SIG-M5 (cell line): ENCODE results near the gene ARFGAP3.

Experiments
- DNase-seq: peaks from one replicate; lab custom pipeline; 2025; lab: John Stamatoyannopoulos, UW

Gene ARFGAP3, protein sequence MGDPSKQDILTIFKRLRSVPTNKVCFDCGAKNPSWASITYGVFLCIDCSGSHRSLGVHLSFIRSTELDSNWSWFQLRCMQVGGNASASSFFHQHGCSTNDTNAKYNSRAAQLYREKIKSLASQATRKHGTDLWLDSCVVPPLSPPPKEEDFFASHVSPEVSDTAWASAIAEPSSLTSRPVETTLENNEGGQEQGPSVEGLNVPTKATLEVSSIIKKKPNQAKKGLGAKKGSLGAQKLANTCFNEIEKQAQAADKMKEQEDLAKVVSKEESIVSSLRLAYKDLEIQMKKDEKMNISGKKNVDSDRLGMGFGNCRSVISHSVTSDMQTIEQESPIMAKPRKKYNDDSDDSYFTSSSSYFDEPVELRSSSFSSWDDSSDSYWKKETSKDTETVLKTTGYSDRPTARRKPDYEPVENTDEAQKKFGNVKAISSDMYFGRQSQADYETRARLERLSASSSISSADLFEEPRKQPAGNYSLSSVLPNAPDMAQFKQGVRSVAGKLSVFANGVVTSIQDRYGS

DNA sequence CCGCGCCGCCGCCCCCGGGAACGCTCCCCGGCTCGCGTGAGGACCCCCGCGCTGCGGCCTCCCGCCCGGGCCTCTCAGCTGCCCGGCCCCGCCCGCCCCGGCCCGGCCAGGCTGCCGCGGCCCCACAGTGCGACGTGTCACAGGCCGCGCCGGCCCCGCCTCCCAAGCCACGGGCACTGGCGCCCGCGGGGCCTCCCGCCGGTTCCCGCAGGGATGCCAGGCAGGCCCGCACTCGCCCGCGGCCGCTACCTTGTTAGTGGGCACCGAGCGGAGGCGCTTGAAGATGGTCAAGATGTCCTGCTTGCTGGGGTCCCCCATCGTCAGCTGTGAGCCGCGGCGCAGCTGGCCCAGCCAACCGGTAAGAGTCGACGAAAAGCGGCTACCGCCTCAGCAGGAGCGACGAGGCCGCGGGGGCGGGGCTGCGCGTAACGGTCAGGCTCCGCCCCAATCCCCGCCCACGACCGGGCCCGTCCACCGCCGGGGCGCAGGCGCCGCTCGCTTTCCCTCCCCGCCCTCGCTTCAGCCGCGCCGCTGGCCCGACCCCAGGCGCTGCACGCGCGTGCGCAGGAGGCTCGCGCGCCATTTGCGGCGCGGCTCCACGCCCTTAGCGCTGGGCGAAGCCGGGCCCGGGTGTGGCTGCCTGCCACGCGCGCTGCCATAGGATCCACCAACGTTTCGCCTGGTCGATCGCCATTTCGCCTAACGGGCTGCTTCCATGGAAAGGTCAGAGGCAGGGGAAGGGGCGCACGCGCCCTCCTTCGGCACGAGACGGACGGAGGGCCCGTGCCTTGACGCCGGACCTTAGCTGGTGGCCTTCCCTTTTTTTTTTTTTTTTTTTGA lies at the start of gene ARFGAP3:
ARFGAP3 (minus strand) TSS at position 409 of the 840 bp plus-strand sequence; CDS start at position 318, 91 bp downstream.
- DNase-seq = peak; percentile 33

DNA sequence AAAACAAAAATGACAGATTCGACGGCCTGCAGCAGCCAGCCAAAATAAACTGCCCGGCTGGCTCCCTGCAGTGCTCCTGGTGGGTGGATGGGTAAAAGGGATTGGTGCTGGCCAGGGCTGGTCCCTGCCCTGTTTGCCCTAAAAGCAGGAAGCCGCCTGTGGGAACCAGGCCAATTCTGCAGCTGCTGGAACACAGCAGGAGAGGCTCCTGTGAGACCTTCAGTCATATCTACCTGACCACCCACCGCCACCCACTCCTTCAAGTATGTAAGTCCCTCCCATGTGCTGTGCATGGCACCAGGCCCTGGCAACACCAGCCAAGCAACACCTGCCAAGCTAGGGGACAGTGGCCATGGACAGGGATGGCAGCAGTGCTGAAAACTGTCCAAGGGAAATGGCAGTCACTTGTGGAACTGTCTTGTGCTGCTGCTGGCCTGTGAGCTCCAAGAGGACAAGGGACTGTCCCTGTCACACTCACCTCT lies 48.7 kb upstream of the ARFGAP3 start:
- no peak for DNase-seq

DNA sequence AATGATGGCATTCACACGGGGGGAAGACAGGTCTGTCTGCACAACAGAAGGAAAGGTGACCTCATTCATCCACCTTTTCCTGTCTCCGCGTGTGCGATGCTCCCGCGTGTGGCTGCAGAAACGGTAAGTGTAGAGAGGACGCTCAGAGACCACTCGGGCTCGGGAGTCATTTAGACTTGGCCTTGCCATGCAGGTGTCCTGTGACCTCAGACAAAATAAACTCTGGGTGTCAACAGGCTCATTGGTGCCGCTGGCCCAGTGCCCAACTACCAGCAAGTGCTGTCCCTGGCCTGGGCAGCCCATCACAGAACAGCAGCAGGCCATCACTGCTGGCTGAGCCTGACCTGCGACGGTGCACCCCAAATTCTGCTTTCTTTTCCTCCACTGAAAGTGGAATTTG lies 48.1 kb upstream of the ARFGAP3 start:
- no peak for DNase-seq

DNA sequence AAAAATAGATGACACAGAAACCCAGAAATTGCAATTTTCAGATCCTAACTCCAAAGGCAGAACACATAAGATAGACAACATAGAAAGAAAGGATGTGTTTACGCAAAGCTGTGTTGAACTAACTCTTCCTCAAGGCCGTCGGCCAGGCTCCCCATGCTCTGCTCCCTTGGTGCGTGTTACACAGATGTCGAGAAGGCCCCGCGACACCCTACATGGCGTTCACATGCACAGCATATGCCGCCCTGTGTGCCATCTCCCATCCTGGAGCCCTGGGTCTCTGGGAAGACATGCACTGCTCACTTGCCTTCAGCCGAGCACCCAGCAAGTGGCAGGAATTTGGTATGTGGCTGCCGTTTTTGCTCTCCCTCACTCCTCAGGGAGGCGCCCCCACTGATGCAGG lies 47.0 kb upstream of the ARFGAP3 start:
- no peak for DNase-seq

DNA sequence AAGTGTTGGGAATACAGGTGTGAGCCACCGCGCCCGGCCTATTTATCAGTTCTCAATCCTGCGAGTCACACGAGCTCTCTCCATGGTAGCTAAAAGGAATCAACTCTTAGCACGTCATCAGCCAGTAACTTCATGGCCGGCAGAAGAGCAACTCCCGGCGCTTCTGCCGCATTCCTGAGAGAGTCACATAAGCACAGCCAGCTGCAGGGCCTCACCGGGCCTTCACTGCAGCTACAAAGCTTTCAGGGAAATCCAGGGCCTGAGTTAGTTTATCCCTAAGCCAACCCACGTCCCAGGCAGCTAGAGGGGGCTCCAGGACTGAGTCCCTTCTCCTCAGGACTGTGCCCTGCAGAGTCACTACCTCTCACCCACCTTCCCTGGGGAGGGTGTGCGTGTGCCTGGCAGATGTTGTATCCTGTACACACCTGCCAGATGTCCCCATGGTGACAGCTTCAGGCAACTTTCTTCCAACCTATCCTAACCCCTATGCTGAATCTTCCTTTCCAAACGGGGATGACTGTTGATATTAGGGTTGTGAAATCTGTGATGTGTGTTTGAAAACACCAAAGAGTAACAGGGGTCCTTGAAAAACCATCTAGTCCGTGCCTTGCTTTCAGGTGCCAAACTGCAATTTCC lies 45.9 kb upstream of the ARFGAP3 start:
- DNase-seq = no peak

DNA sequence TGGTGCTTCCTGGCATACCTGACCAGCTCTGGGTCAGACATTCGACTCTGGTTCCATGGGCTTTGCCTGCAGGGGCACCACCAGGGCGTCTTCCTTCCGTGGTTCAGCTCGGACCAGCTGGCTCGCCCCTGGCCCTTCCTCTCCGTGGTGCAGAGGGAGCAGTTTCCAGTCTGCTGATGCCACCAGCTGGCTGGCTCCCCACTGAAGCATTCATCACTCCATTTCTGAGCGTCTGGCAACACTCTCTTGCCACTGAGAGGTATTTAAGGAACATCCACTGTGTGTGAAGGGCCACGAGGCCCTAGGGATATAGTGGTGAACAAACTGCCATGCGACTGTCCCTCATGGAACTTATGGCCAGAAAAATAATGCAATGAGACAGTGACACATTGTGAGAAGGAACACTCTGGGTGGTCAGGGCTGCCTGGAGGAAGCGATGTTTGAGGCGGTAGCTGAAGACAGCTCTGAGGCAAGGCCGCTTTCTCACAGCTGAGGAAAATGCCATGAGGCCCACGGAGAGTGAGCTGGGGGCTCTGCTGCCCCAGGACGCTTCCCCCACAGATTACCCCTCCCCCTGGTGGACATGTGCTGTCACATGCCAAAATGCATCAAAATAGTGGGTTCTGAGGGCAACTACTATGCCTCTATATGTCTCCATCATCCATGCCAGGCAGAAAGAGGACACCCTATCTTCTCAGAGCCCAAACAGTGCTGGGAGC lies 44.9 kb upstream of the ARFGAP3 start:
- DNase-seq = no peak

DNA sequence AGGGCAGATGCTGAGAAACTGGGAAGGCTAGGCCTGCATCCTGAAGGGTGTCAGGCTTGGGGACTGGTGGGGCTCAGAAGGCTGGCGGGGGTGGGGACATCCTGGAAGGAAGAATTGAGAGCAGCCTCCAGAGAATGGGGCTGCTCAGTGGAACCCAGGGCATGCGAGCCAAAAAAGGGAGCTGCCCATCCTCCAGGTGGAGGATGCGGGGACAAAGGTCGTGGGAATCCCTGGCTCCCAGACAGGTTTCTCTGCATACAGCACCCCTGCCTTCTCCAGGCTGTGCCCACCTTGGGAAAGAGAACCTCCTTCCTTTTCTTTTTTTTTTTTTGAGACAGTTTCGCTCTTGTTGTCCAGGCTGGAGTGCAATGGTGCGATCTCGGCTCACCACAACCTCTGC lies 40.9 kb upstream of the ARFGAP3 start:
- no peak for DNase-seq

DNA sequence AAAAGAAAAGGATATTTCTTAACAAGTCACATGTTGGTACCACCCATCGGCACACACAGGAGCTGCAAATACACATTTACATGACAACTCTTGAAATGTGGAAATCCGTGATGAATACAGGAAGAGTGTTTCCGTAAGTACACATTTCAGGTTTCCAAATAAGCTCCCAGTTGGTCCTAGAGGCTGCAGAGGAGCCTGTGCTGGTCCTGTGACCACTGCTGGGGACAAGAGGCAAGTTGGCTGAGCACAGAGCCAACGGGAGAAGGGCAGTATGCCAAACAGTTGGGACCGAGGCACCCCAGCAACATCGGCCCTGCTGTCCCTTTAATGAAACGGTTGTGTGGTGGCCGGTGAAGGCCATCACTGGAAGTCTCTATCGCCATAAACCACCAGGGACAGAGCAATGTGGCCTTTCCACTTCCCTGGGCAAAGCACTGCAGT lies 38.5 kb upstream of the ARFGAP3 start:
- DNase-seq = no peak

DNA sequence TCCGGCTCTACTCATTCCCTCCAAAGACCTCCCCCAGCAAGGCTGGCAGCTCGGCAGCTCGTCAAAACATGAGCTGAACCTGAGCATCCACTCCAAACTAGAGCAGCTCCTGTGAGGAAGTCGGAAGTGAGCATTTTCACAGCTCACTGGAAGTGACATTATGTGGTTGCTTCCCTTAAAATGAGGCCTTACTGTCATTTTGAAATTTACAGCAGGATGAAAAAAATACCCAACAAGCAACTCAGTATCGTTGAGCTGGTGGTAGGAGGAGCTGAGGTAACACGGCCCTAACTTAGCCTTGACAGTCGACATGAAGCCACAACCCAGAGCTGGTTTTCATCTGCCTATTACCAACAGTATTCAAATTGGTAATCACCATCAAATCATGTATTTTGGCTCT lies 38.0 kb upstream of the ARFGAP3 start:
- no peak for DNase-seq

DNA sequence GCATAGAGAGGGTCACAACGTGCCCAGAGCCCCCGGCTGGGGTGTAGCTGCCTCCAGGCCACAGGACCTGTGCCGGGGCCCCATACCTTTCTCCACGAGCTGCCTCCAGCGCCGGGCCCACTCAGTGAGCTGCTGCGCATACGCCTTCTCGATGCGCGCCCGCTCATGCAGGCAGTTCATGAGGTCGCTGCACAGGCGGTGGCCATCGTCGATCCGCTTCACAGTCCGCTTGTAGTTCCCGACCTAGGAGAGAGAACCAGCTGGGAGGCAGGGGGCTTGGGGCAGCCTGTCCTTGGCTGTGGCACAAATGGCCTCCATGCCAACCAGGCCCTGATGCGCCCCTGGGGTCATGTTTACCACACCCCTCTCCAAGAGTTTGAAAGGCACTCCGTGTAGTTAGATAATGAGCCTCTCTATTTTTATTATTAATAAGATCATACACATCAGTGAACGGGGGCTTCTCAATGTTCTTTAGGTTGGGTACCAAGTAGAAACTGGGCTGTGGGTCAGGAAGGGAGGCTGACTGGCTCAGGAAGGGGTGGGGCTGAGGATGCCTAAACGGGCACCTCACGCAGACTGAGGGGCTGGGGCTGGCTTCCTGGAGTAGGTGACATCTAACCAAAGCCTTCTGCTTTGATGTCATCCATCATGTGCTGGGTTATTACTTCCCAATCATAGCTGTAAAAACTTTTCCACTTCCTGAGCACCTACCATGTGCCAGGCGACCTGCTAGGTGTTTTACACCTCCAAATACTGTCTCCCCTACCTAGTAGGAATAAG lies 36.5 kb upstream of the ARFGAP3 start:
- no peak for DNase-seq

DNA sequence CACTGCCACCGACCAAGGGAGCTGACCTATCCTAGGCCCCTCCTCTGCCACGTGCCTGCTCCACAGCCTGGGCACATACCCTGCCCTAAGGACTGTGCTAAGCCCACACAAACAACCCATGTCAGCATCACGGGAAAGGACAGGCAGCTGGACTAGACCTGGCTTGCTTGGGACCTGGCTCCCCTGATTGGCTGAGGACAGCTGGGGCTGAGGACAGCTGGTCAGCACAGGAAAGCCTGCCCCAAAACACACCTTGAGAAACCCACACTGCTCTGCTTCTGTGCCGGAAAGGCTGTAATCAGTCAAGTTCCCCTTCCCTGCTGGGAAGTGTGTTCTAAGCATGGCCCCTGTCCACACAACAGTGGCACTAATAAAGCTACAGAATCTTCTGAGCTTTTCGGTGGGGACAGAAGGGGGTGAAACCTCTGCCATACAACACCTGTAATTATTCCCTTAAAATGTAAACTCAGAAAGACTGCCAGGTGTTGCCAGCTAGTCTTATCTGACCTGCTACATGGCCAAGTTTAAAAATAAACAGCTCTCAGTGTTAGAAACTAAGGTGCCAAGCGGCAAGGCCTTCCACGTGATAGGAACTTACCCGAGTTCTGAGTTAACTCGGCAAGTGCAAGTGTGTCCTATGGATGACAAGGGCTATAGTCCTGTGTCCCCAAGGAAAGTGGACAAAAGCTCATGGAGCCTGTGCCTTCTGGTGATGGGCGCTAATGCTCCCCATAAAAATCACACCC lies 35.7 kb upstream of the ARFGAP3 start:
- DNase-seq = no peak

DNA sequence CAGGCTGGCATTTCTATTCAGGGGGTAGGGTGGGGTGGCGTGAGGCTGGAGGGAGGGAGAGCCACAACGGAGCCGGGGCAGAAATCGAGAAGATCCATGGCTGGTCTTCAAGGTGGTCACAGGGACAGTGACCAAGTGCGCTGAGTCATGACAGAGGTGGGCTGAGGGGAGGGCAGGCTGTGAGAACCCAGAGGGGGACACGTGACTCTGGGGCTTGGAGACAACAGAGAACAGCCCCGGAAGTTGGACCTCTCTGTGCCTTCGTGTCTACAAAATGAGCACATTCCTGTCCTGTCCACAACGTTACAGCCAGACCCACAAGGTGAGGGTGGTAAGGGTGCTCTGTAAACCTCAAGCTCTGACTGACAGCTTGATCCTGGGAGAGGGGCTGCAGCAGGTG lies 35.1 kb upstream of the ARFGAP3 start:
- no peak for DNase-seq

DNA sequence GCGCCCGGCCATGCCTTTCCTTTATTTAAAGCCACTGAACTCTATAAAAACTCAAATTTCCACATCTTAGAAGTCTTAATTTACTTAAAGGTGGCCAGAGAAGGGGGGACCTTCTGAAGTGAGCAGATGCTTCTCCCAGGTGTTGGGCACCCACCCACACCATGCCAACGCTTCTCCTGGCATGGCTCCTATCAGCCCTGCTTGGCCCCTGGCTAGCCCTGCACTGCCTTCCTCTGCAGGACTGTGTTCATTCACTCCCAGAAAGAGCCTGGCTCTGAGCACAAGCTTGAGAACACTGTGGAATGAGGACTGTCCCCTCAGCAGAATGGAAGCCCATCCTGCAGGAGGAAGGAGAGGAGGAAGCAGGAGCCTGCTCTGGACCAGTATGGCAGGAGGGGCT lies 34.6 kb upstream of the ARFGAP3 start:
- DNase-seq = no peak

DNA sequence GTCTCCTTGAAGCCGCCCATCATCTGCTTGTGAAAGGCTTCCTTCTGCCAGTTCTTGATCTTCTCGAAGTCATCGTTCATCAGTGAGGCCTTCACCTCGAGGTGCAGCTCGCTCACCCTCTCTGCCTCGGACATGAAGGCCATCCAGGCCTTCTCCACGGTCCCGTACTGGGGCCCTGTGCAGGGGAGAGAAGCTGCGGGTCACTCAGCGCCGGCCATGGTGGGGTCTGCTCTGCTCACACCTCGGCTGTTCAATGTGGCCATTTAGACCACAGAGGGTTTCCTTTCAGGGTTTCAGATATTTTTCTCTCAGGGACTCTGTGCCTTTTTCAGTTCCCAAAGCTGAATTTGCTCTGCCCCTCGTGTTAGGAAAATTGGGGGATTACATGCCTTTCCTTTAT lies 33.9 kb upstream of the ARFGAP3 start:
- DNase-seq = no peak

DNA sequence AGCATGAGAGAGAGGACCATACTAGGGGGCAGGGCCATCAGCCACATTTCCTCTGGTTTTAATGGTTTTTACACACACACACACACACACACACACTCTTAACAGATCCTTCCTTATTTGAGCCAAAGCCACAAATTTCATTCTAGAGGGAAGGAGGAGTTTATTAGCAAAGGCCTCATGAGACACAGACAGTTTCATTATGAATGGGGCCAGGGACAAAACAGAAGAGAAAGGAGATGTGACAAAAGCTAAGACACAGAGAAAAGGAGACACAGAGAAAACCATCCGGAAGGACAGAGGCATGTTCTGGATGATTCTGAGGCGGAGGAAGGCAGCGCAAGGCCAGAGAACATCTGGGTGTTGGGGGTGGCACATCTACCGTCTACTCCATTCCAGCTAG lies 32.2 kb upstream of the ARFGAP3 start:
- DNase-seq = peak; percentile 78

DNA sequence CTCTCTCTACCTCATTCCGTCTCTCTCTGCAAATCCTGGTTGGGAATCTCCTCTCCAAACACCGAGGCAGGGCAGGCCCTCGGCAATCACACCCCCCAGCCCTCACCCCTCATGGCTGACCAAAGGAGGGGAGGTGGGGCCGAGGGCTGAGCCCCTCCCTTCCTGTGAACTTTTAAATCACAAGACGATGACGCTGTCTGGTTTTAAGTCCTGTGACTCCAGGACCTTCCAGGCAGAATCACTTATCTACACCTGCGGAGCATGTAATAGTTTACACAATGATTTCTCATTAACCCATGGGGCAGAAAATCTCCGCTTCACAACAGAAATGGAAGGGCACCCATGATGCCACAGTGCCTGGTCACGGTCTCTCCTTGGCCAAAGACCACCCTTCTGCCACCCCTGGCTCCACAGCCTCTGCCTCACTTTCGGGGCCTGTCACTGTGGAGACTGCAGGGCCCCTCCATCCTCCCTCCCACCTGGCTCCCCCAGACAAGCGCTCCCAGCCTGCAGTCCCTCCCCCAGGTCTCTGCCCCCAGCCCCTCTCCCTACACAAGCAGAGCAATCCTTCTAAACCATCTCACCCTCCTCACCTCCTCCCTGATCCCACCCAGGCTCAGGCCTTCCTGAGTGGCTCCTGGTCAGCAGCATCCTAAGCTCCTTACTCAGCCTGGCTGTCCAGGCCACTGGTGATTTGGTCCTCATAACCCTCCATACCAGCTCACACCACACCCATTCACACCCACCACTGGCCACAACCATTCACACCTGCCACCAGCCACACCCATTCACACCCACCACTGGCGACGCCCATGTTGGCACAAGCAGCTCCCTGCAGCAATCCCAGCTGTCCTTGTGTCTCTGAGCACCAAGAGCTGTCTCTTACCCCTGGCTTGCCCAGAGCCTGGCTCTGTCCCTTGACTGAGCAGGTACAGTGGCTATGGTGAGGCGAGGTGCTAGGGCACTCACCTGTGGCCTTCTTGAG lies 30.7 kb upstream of the ARFGAP3 start:
- no peak for DNase-seq

DNA sequence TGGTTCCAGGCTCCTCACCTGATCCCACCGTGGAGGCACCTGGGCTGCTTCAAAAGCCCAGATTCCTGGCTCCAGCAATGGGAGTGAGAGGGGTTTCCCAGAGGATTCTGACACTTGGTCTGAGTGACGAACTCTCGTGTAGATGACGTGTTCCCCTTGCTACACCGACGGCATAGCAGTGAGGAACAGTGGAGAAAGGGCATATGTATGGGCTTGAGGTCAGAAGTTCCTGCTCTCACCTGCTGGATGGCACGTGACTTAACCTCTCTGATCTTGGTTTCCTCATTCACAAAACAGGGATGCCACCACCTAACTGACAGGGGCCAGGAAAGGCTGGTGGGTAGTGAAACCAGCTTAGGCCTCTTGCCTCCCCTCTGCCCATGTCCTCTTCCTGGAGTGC lies 30.0 kb upstream of the ARFGAP3 start:
- DNase-seq = no peak

DNA sequence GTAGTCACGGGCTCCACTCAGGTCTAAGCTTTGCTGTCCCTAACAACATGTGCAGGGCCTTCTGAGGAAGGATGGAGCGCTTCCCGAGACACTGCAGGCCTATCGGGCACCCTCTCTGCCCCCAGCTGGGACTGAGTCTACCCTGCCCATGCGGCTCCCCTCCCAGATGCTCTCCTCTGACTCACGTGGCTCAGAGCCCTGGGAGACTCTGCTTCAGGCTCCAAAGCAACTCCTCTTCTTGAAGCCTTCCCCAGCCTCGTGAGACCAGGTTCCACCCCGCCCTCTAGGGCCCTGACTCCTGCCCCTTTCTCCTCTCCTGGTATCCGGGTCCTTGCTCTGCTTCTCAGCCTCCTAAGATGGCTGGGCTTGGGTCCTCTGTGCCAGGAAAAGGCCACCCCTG lies 28.4 kb upstream of the ARFGAP3 start:
- no peak for DNase-seq
